H9 (cell line): Measurements from ENCODE around the gene TTC23. TPM values are rescaled to one million over a fixed set of nuclear protein-coding genes. Genes with fewer than 3 reads are reported as not detected.

ENCODE experiments used
- DNase-seq: peaks from one replicate; pipeline ENCODE4 v3.0.0-alpha.2; 2017
- H2AFZ ChIP-seq: one replicate; pipeline ENCODE4 v1.6.1; 2013; ENCODE audit warnings: mild to moderate bottlenecking, low read length, control low read depth, moderate library complexity
- H2AK5ac ChIP-seq: 2 replicates; pipeline ENCODE4 v1.6.1; 2013; ENCODE audit warnings: low read length, control low read depth, mixed read lengths; ENCODE audit not compliant: insufficient read length
- H2BK120ac ChIP-seq: one replicate; pipeline ENCODE4 v1.6.1; 2013; ENCODE audit warnings: low read depth, mild to moderate bottlenecking, low read length, control low read depth, inconsistent platforms; ENCODE audit not compliant: poor library complexity, severe bottlenecking
- H2BK12ac ChIP-seq: 2 replicates; pipeline ENCODE4 v1.6.1; 2013; ENCODE audit warnings: low read length, control low read depth, mixed read lengths, low read depth; ENCODE audit not compliant: insufficient read length
- H2BK15ac ChIP-seq: 2 replicates; pipeline ENCODE4 v1.6.1; 2013; ENCODE audit warnings: low read depth, low read length, control low read depth
- H2BK20ac ChIP-seq: one replicate; pipeline ENCODE4 v1.6.1; 2013; ENCODE audit warnings: low read depth, mild to moderate bottlenecking, low read length, control low read depth, inconsistent platforms; ENCODE audit not compliant: poor library complexity, severe bottlenecking
- H2BK5ac ChIP-seq: 2 replicates; pipeline ENCODE4 v1.6.1; 2013; ENCODE audit warnings: low read length, control low read depth, mixed read lengths; ENCODE audit not compliant: insufficient read length
- H3K14ac ChIP-seq: 2 replicates; pipeline ENCODE4 v1.6.1; 2013; ENCODE audit warnings: low read length, control low read depth; ENCODE audit not compliant: insufficient read depth
- H3K18ac ChIP-seq: 2 replicates; pipeline ENCODE4 v1.6.1; 2013; ENCODE audit warnings: low read depth, mild to moderate bottlenecking, mixed read lengths, low read length, control low read depth; ENCODE audit not compliant: insufficient read length
- H3K23ac ChIP-seq: 2 replicates; pipeline ENCODE4 v1.6.1; 2013; ENCODE audit warnings: low read length, control low read depth, mixed read lengths, low read depth; ENCODE audit not compliant: insufficient read length
- H3K23me2 ChIP-seq: 2 replicates; pipeline ENCODE4 v1.6.1; 2013; ENCODE audit warnings: low read depth, mild to moderate bottlenecking, mixed read lengths, low read length, control low read depth; ENCODE audit not compliant: insufficient read length, poor library complexity, severe bottlenecking
- H3K27ac ChIP-seq: 2 replicates; pipeline ENCODE4 v1.5.1; 2013; ENCODE audit warnings: low read length, control low read depth, mixed read lengths, low read depth; ENCODE audit not compliant: insufficient read length
- H3K27me3 ChIP-seq: 2 replicates; pipeline ENCODE4 v1.6.1; 2013; ENCODE audit warnings: low read length, control low read depth, inconsistent platforms; ENCODE audit not compliant: insufficient read depth
- H3K4ac ChIP-seq: 2 replicates; pipeline ENCODE4 v1.6.1; 2013; ENCODE audit warnings: low read depth, mild to moderate bottlenecking, control low read depth, inconsistent platforms, low read length, moderate library complexity
- H3K4me1 ChIP-seq: 2 replicates; pipeline ENCODE4 v1.6.1; 2013; ENCODE audit warnings: low read length, control low read depth, inconsistent platforms; ENCODE audit not compliant: insufficient read depth
- H3K4me2 ChIP-seq: 2 replicates; pipeline ENCODE4 v1.6.1; 2013; ENCODE audit warnings: low read length, control low read depth, mixed read lengths; ENCODE audit not compliant: insufficient read length, insufficient read depth
- H3K56ac ChIP-seq: 2 replicates; pipeline ENCODE4 v1.6.1; 2013; ENCODE audit warnings: low read depth, mild to moderate bottlenecking, mixed read lengths, low read length, control low read depth; ENCODE audit not compliant: insufficient read length
- H3K79me1 ChIP-seq: 2 replicates; pipeline ENCODE4 v1.6.1; 2013; ENCODE audit warnings: low read depth, mild to moderate bottlenecking, moderate library complexity, low read length, control low read depth, inconsistent platforms; ENCODE audit not compliant: insufficient read depth, poor library complexity, severe bottlenecking
- H3K79me2 ChIP-seq: 2 replicates; pipeline ENCODE4 v1.6.1; 2013; ENCODE audit warnings: low read length, control low read depth, inconsistent platforms; ENCODE audit not compliant: insufficient read depth
- H3K9ac ChIP-seq: 2 replicates; pipeline ENCODE4 v1.6.1; 2013; ENCODE audit warnings: low read length, control low read depth, mixed read lengths; ENCODE audit not compliant: insufficient read length; ENCODE audit errors: extremely low read depth
- H3K9me3 ChIP-seq: one replicate; pipeline ENCODE4 v1.6.1; 2013; ENCODE audit warnings: low read depth, low read length, inconsistent platforms; ENCODE audit not compliant: control insufficient read depth
- H3T11ph ChIP-seq: one replicate; pipeline ENCODE4 v1.6.1; 2013; ENCODE audit warnings: mild to moderate bottlenecking, low read length, control low read depth, inconsistent platforms
- H4K20me1 ChIP-seq: one replicate; pipeline ENCODE4 v1.6.1; 2013; ENCODE audit not compliant: control insufficient read depth, insufficient read length, insufficient read depth
- H4K5ac ChIP-seq: 2 replicates; pipeline ENCODE4 v1.6.1; 2013; ENCODE audit warnings: low read depth, mild to moderate bottlenecking, mixed read lengths, low read length, control low read depth; ENCODE audit not compliant: insufficient read length
- H4K8ac ChIP-seq: replicated peaks from 2 replicates; pipeline ENCODE4 v1.6.1; 2013; ENCODE audit warnings: low read length, control low read depth, mixed read lengths, low read depth; ENCODE audit not compliant: insufficient read length
- H4K91ac ChIP-seq: 2 replicates; pipeline ENCODE4 v1.6.1; 2013; ENCODE audit warnings: low read depth, mild to moderate bottlenecking, moderate library complexity, mixed read lengths, low read length, control low read depth; ENCODE audit not compliant: insufficient read length
- H3K27ac Mint-ChIP-seq, 3 experiments: 2 replicates in 2 of 3; 3 replicates in 1 of 3; pipeline ENCODE4 v1.8.0; 2020 to 2021; ENCODE audit warnings: mixed read lengths in 3 of 3, mild to moderate bottlenecking in 1 of 3, moderate library complexity in 1 of 3
- H3K27me3 Mint-ChIP-seq: 2 replicates; pipeline ENCODE4 v1.8.0; 2021; ENCODE audit warnings: low read depth, mild to moderate bottlenecking, moderate library complexity, mixed read lengths
- H3K36me3 Mint-ChIP-seq, 3 experiments: 2 replicates in 2 of 3; 3 replicates in 1 of 3; pipeline ENCODE4 v1.8.0; 2020 to 2021; ENCODE audit warnings: low read depth in 3 of 3, mixed read lengths in 3 of 3; ENCODE audit not compliant: insufficient read depth in 1 of 3
- H3K4me1 Mint-ChIP-seq, 2 experiments: 2 replicates each; pipeline ENCODE4 v1.8.0; 2020; ENCODE audit warnings: mixed read lengths in 2 of 2
- H3K4me3 Mint-ChIP-seq, 2 experiments: 2 replicates in 1 of 2; 3 replicates in 1 of 2; pipeline ENCODE4 v1.8.0; 2020 to 2021; ENCODE audit warnings: mild to moderate bottlenecking in 2 of 2, mixed read lengths in 2 of 2, moderate library complexity in 1 of 2
- H3K9me3 Mint-ChIP-seq, 2 experiments: 2 replicates in 1 of 2; 3 replicates in 1 of 2; pipeline ENCODE4 v1.8.0; 2020; ENCODE audit warnings: mild to moderate bottlenecking in 2 of 2, mixed read lengths in 2 of 2, moderate library complexity in 1 of 2
- CTCF ChIP-seq: fragments of 200-600 bp; sonication (generic); conservative IDR thresholded peaks from 3 replicates; pipeline ENCODE4 v1.8.0; 2021; ENCODE audit warnings: antibody characterized with exemption, mild to moderate bottlenecking
- WGBS: extraction: QIAGEN DNeasy Blood & Tissue Kit; methylation state at CpG from one replicate; pipeline ENCODE4 v1.1.7; 2013; ENCODE audit warnings: missing lambda C conversion rate, low lambda C conversion rate, mixed read lengths; ENCODE audit not compliant: insufficient read length; ENCODE audit errors: extremely low coverage; 5-methylcytosine and 5-hydroxymethylcytosine counted together
- total RNA-seq: library from RNA; stranded (reverse); gene quantifications from 2 replicates; pipeline ENCODE4 v1.2.1, GENCODE V29; 2021

TTC23 gene
- total RNA-seq, 1 experiment from 2014 or later, result 14.3 TPM

GRCh38 chr15:99244306-99244705 is 5.1 kb downstream of the TTC23 start:
- Histone ChIP-seq H3K79me2 (no peaks in the 10 kb centered on the region; the same call in 1 of the 2 replicates), H3K4ac (no peak overlapping the region), H3K18ac (no peak overlapping the region), H3T11ph (no peak overlapping the region), H3K23ac (no peak overlapping the region), H3K56ac (no peak overlapping the region), H3K9ac (no peak overlapping the region), H3K23me2 (no peaks in the 10 kb centered on the region), H3K9me3 (no peaks in the 10 kb centered on the region), H2BK12ac (no peak overlapping the region), H4K5ac (no peak overlapping the region), H2BK20ac (no peak overlapping the region), H4K91ac (no peak overlapping the region), H3K4me2 (no peak overlapping the region), H2AK5ac (no peak overlapping the region), H3K14ac (no peak overlapping the region), H2BK5ac (no peak overlapping the region), H2AFZ (no peak overlapping the region), H2BK120ac (no peak overlapping the region), H4K8ac (no peak overlapping the region), H3K27ac (no peak overlapping the region), H3K4me1 (no peaks in the 10 kb centered on the region), H2BK15ac (no peak overlapping the region), H4K20me1 (no peaks in the 10 kb centered on the region), H3K79me1 (no peaks in the 10 kb centered on the region), H3K27me3 (no peaks in the 10 kb centered on the region)
- H3K4me1 Mint-ChIP-seq, result no peaks in the 10 kb centered on the region
- H3K27ac Mint-ChIP-seq, result no peak overlapping the region
- no CpG with 5 or more reads among the region's 4 CpGs for WGBS
- no peak for TF ChIP-seq CTCF
- no peak overlapping the region for H3K4me3 Mint-ChIP-seq
- no peak for DNase-seq
- 0 out of 7 replicates have a peak, but pooled peaks cover 0 to 8% (median 0%) of the 10 kb centered on the region in 3 experiments for H3K36me3 Mint-ChIP-seq
- no peaks in the 10 kb centered on the region for H3K27me3 Mint-ChIP-seq
- no peaks in the 10 kb centered on the region for H3K9me3 Mint-ChIP-seq
